Stimulated activated CD4-positive, alpha-beta T cell treated with anti-CD3 and anti-CD28 coated beads, TNF-alpha, amount 100 ng/mL, for 1 hour (primary cell): ENCODE results near the gene SMIM36.
A peak's percentile ranks its signal among the peaks of the same experiment; 100 is the strongest.
"Not testable (repeated sequence)": the region's sequence is repeated elsewhere in the genome, so short reads cannot be mapped to it uniquely, and the experiment has no call there.

ENCODE experiments used
- DNase-seq, 3 donors: peaks; one replicate each; pipeline ENCODE4 v3.0.0-alpha.2; 2020; ENCODE audit warnings: low read depth in 3 of 3, low spot score in 1 of 3

Gene SMIM36

DNA sequence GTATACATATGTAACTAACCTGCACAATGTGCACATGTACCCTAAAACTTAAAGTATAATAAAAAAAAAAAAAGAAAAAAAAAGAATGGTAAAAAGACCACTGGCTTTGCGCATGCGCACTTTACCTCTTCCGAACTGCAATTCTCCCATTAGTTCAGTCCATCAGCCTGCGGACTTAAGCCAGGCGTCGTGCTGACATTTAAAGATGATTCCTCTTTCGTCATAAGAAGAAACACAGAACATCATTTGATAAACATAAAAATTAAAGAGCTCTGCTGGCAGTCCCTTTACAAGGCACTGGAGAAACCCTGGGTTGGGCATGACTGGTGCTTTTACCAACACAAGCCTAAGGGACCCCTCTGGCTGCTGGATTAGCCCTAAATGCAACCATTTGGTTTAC, 3.6 kb downstream of the SMIM36 start:
- DNase-seq: not testable (repeated sequence)

DNA sequence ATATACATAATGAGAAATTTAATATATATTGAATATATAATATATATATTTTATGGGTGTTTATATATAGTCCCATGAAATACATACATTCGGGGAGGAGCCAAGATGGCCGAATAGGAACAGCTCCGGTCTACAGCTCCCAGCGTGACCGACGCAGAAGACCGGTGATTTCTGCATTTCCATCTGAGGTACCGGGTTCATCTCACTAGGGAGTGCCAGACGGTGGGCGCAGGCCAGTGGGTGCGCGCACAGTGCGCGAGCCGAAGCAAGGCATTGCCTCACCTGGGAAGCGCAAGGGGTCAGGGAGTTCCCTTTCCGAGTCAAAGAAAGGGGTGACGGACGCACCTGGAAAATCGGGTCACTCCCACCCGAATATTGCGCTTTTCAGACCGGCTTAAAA, 9.6 kb downstream of the SMIM36 start:
- DNase-seq: not testable (repeated sequence)

DNA sequence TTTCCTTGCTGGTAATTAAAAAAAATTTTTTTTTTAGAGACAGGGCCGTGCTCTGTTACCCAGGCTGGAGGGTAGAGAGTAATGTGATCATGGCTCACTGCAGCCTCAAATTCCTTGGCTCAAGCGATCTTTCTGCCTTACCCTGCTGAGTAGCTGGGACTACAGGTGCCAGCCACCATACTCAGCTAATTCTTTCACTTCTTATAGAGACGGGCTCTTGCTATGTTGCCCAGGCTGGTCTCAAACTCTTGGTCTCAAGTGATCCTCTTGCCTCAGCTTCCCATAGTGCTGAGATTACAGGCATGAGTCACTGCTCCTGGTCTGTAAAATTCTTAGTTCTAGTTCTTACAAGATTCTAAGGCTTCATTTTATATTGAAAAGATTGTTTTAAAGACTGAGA, 11.1 kb downstream of the SMIM36 start:
- no peak for DNase-seq

DNA sequence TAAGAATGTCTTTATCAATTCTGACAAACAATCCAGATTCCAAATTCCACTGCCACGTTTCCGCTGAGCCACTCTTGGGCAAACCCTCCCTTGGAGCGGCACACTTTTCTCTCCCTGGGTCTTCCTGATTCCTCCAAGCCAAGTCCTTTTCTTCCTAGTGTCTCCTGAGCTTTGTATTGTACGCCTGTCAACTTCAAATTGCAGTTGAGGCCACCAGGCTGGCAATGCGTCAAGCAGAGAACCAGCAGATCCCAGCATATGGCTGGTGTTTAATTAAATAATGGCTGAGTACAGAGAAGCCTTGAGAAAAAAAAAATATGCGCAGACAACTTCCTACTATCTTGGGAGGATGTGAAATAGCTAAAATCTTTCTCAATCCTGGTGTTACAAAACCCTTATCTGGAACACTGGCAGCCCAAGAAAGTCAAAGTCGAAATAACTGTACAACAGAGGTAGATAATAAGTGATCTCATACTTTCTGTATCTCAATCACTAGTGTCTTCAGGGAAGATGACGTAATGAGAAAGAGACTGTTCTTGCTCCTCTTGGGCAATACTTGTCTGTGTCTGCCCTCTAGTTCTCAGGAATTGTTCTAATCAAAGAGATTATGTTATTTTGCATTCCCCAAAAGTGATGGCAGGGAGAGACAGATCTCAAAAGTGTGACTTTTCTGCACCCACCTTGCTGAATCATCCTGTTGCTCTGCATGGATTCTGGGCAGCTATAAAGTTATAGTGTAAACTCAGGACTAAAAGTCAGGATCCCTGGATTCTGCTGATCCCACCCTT, 15.0 kb downstream of the SMIM36 start:
- DNase-seq: no peak

DNA sequence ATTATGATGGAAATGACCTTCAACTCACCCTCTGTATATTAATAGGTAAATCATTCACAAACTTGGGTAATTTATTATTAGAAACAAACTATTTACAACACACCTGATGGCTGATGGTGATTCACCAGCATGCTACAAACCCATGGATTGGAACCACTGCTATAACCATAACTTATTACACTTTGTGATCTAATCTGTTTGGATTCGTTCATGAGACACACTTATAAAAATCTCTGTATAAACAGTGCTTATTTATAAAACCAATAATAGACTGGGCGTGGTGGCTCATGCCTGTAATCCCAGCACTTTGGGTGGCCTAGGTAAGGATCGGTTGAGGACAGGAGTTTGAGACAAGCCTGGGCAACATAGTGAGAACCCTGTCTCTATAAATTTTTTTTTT, 16.0 kb downstream of the SMIM36 start:
- no peak for DNase-seq

DNA sequence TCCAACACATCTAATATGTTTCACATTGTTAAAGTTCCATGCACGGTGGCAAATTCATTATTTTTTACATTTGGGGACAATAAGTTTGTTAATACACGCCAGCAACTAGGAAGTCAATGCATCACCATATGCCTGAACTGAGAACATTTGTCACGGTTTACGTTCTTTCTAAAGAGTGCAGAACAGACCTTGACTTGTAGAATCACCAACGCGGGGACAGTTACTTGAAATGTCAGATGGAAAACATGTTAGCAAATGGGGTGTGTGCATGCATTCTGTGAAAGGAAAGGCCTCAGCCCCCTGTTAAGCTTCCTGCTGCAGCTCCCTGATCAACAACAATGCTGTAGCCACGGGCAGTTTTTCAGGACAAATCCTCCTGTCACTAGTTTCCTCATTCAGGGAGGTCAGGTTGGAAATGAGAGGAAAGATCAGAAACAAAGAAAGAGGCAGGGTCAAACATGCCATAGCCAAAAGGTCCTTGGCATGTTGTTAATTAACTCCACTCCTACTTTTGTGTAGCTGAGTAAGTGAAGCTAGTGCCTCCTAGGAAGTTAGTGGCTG, 18.4 kb downstream of the SMIM36 start:
- no peak for DNase-seq

DNA sequence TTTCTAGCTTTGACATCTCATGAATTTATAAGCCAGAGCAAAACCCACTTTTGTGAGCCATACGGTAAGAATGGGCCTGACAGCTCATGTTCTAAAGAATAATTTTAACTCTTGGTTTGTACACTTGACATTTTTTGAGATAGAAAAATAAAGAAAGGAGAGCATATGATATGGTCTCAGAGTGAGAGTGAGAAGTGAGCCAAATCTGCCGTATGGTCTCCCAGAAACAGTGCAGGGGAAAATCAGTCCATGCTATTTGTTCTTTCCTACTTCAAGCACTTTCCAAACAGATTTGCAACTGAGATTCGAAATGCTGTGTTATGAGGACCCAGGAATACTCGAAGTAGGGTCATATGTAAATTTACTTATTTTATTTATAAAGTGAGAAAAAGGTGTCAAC, 20.9 kb downstream of the SMIM36 start:
- no peak for DNase-seq

DNA sequence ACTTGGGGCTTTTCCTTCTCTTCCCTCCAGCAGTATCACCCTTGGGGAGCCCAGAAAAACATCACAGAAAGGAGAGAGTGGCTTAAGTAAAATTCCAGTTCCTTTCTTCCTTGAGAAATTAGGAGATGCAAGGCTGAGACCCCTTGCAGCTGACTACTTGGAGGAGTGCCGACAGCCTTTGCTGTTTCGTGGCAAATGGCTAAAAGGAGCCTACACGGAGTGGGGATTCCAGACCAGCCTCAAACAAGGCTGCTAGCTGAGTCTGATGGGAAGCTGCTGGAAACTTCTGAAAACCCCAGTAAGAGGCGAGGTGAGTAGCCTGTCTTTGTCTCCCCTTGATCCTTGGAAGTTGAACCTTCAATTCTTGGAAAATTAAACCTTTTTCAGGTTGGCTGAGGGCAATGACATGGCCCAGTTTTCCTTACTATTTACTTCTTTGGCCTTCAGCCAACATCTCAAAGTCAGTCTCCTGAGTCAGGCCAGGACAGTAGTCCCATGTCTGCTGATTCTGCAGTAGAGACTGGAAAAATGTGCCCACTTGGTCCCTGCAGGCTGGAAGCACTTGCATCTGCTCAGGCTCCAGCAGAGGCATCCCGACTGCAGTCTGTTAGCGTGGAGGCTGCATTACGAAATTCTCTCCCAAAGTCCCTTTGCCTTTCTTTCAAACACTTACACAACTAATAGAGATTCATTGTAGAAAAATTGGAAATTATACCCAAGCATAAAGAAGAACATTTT, 23.4 kb downstream of the SMIM36 start:
- no peak for DNase-seq

DNA sequence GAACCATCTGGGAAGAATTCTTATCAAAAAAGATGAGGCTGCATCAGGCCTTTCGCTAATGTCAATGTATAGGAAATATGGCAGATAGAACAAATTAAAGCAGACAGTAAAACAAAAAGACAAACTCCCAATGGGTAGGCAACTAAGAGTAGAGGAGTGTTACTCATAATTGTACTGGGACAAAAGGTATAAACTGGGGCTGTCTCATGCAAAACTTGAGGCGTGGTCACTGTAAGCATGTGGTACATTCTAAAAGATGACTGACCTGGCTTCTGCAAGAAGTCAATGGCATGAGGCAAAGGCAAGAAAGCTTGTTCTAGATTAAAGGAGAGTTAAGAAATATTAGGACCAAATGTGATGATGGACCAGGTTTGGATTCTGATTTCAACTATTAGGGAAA, 26.7 kb downstream of the SMIM36 start:
- no peak for DNase-seq

DNA sequence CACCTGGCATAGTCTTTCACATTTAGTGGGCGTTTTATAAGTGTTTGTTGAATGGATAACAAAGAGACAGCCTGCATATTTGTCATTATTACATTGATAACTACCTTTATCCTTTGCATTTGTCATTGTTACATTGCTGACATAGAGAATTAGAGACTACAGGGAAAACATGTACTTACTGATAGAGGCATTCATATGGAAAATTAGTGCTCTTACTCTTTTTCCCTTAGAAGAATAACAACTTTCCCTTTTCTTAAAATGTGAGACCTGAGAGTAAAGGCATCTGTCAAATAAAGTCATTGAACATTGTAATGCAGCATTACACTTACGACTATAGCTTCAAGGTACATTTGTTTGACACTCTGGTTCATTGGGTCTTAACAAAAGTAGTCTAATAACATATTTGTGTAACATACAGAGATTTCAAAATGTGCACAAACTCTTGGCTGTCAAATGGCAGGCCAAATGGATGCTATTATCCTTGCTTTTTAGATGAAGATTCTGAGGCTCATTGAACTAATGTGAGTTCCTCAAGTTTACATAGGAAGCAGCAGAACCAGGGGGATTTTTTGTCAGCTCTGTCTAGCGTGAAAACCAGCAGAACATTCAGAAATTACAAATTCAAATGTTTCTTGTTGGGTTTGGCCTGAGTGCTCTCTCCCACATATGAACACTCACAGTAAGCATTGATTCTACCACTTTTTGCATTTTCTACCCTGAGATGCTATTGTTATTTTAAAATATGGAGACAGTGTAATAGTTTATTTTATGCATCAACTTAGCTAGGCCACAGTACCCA, 28.5 kb downstream of the SMIM36 start:
- no peak for DNase-seq

DNA sequence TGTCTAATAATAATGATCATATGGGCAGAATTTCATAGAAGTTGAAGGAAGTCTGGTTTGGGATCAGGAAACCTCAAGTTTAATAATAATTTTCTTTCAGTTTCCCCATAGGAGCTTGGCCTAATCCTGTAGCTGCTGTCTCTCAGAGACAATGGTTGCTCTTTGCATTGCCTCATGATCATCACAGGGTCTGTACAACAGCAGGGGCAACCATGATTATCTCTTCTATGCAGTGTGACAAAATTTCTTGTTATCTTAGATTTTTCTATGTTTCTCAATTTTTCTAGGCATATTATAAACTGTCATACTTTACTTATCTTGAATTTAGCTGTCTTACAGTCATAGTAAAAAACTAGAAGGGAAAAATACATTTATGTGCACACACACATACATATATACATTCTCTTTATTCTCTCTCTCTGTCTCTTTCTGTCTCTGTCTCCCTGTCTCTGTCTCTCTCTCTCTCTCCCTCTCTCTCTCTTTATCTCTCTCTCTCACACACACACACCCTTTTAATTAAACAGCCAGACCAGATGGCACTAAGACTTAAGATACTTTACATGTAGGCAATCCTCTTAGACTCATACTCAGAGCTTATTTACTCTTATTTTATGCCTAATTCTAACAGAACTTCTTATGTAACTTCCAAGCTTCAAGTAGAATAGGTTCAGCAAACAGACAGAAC, 30.5 kb downstream of the SMIM36 start:
- no peak for DNase-seq

DNA sequence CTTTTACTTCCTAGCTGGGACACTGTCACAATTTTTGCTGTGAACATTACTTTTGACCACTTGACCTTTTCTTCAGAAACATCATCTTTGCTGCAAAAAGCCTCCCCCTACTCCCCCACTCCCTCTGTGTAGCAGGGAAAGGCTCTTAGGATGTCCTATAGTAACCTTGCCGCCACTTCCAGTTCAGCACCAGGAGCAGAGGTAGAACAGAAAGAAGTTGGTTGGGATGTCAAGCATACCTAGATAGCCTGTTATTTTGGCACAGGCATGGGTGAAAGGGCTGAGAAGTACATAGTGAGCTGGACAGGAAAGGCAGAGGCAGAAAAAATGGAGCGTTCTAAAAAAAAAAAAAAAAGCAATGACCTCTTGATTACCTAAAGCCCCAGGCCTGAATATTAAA, 31.3 kb downstream of the SMIM36 start:
- DNase-seq: no peak

DNA sequence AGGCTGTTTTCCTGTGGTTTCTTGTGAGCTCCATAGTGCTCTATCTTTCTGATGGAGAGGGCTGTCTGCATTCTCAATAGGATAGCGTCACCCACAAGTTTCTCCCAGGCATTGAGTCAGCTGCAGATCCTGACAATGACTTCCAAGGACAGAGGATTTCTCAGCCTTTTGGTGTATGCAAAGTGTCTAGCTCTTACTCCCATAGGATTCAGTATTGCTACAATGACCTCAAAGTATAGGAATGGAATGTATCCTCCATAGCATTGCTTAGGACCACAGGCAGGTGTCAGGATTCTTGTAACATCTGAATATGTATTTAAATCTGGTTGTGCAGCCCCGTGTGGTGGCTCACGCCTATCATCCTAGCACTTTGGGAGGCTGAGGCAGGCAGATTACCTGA, 32.3 kb downstream of the SMIM36 start:
- no peak for DNase-seq

DNA sequence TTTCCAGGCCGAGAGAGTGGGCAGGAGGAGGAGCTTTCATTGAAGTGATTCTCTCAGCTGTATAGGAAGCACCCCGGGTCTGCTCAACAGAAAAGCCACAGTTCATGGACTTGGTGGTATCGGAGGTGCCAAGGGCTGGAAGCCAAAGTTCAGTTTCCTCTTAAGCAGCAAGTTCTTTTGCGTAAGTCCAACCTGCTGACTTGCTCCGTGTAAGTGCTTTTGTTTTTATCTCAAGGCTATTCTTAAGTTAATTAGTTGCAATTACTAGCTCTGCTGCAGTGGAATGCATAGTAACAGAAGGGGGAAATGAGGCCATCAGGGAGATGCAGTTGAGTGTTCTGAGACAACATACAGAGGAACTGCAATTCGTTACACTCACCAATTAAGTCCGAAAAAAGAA, 44.6 kb downstream of the SMIM36 start:
- DNase-seq: no peak

DNA sequence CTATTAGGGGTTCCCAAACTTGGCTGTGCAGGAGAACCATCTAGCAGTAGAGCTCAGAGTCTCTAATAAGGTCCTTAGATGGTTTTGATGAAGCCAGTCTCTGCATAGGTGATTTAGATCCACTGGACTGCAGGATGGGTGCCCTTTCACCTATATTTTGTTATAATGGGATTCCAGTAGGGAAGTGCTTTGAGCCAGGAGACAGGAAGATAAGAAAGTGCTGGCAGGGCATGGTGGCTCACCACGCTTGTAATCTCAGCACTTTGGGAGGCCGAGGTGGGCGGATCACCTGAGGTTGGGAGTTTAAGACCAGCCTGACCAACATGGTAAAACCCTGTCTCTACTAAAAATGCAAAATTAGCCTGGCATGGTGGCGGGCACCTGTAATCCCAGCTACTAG, 45.5 kb downstream of the SMIM36 start:
- DNase-seq: not testable (repeated sequence)

DNA sequence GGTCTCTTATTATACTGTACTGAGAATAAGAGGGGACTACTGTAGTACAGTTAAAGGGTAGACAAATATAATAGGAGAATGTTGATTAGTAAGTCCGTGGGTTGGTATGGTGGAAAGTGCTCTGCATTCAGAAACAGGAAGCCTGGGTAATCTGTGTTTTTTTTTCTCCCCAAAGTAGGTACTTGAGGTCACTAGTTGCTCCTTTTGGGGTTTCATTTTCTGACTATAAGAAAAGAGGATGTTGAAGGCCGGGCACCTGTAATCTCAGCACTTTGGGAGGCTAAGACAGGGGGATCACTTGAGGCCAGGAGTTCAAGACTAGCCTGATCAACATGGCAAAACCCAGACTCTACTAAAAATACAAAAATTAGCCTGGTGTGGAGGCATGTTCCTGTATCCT, 47.7 kb downstream of the SMIM36 start:
- no peak for DNase-seq

DNA sequence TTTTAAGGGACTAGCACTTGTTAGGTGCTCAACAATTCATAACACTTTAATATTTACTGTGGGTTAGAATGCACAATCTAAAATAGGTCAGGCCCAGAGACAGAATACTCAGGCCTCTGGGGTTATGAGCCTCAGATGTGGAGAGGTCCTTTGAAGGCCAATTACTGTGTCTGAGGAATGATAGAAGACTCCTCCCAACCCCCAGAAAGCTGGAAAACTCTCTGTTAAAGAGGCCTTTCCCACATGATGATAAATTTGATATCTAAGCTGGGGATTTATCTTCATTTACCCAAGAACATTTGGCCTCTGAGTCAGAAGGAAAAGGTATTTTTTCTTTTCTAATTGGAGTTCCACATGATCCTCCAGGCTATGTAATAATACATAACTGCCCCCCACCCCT, 48.5 kb downstream of the SMIM36 start:
- DNase-seq: no peak

DNA sequence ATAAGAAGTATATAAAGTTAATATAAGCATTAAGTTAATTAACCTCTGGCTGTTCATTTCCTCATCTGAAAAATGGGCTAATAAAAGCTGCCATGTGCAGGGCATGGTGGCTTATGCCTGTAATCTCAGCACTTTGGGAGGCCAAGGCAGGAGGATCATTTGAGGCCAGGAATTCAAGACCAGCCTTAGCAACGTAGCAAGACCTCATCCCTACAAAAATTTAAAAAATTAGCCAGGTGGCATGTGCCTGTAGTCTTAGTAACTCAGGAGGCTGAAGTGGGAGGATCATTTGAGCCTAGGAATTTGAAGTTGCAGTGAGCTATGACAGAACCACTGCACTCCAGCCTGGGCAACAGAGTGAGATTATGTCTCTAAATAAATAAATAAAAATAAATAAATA, 49.0 kb downstream of the SMIM36 start:
- no peak for DNase-seq

DNA sequence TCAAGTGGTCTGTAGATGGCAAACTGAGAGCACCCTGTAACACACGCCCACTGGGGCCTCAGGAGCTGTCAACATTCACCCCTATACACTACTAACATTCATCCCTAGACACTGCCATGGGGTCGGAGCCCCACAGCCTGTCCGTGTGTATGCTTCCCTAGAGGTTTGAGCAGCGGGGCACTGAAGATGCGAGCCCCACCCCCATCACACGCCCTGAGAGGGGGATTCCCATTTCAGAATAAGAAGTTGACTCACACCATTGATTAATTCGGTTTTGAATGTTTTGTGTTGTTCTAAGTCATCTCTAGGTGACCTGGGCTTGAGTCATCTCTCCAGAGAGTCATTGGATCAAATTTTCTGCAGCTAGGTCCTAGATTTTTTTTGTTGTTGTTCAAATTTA, 52.3 kb downstream of the SMIM36 start:
- peak in 1 of 3 donors; percentile 33 for DNase-seq

DNA sequence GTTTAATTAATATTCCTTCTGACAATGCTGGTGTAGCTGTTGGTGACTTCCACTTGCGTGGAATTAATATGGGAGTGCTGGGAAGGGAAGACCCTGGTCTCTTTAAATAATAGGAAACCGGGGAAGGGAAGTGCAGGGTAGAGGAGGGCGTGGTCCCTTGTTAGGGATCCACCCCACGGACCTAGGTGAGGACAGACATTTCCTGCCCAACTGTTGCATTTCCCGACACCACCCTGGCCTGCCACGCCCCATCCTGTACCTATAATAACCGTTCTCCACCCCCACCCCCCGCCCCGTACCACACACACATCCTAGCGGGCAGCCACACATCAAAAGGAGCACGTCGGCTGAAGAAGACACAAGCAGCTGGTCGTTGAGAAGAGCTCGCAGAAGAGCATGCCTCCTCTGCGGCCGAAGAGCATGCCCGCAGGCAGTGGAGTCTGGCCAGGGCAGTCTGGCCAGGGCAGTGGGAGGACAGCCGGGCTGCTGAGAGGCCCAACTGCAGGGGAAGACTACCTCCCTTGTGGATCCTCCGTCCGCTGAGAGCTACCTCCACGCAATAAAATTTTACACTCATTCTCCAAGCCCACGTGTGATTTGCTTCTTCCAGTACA, 52.9 kb downstream of the SMIM36 start:
- no peak for DNase-seq
